Measurements from ENCODE around the gene KCTD11.
A peak's percentile ranks its signal among the peaks of the same experiment; 100 is the strongest.
"Not testable (repeated sequence)": the region's sequence is repeated elsewhere in the genome, so short reads cannot be mapped to it uniquely, and the experiment has no call there.

KCTD11 gene

GRCh38 chr17:7343250-7343649 lies 8.7 kb upstream of the KCTD11 start:
- DNase-seq (ENCODE audit: low read depth in 1 of 2, low spot score in 1 of 2): no peak

DNA sequence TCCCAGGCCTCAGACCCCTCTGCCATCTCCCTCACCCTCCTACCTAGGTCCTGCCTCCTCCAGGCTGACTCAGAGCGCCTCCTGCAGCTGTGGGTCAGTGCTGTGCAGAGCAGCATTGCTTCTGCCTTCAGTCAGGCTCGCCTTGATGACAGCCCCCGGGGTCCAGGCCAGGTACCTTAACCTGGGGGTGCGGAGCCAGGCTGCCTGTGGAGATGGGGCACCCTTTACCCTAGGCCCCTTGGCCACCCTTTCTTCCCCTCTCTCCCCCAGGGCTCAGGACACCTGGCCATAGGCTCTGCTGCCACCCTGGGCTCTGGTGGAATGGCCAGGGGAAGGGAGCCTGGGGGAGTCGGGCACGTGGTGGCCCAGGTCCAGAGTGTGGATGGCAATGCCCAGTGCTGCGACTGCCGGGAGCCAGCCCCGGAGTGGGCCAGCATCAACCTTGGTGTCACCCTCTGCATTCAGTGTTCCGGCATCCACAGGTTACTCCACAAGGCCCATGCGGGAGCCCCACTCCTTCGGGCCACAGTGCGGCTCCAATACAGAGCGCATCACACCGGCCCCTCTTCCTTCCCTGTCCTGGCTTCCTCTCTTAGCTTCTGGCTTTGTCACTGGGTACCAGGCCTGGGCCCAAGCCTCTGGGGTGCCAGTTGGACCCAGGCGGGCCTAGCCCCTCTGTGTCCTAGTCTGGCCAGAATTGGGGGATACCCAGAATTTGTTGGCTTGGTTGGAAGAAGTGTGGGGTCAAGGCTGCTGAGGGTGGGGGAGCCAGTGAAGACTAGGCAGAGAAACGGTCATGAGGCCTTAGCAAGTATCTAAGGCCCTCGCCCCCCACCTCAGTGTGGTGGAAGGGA lies 5.0 kb upstream of the KCTD11 start:
- DNase-seq (ENCODE audit: low read depth in 1 of 2, low spot score in 1 of 2): no peak

DNA sequence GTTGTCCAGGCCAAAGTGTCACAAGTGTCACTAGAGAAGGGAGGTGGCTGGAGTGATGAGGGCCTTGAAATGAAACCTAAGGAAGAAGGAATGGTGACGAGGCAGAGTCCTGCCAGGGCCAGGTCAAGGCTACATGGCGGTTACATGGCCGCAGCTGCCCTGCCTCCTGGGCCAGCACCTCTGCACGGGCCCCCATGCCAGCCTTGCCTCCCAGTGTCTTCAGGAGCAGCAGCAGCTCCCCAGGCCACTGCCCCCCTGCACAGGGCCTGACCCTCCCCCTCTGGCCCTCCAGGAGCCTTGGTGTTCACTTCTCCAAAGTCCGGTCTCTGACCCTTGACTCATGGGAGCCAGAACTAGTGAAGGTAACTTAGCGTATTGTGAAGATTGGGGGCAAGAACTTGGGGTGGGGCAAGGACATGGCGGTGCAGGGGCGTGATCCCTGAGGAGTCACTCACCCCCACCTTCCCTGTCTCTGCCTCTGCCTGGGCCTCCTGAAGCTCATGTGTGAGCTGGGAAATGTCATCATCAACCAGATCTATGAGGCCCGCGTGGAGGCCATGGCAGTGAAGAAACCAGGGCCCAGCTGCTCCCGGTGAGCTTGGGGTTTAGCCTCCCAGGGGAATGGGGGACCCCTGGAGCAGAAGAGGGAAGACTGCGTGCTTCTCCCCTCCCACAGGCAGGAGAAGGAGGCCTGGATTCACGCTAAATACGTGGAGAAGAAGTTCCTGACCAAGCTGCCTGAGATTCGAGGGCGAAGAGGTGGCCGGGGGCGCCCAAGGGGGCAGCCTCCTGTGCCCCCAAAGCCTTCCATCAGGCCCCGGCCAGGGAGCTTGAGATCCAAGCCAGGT lies 4.1 kb upstream of the KCTD11 start:
- no peak for DNase-seq (ENCODE audit: low read depth in 1 of 2, low spot score in 1 of 2)

- DNase-seq (ENCODE audit: low read depth in 1 of 2, low spot score in 1 of 2): no peak
Observed at GRCh38 chr17:7348478-7349242, 3.3 kb upstream of the KCTD11 start.

DNA sequence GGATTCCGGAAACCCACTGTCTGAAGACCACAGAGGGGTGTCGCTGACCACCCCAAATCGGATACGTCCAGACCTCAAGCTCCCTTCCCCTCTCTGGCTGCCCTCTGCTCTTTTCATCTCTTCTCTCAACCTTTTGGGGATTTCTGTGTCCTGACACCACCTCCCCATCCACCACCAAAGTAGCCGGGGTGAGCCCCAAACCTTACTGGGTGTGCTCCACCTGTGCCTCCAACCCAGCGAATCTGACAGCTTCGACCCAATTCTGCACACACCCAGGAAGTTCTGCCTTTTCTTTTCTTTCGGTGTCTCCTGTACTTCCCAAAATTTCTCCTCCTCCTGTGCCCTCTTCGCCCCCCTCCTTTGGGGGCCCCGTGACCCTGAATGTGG lies 534 bp downstream of the KCTD11 start:
- DNase-seq (ENCODE audit: low read depth in 1 of 2, low spot score in 1 of 2): no peak

- no peak for DNase-seq (ENCODE audit: low read depth in 1 of 2, low spot score in 1 of 2)
Observed at GRCh38 chr17:7352910-7353635, 1.1 kb downstream of the KCTD11 start.

- DNase-seq (ENCODE audit: low read depth in 1 of 2, low spot score in 1 of 2): no peak
Observed at GRCh38 chr17:7354262-7354843, 2.4 kb downstream of the KCTD11 start.

- no peak for DNase-seq (ENCODE audit: low read depth in 1 of 2, low spot score in 1 of 2)
Observed at GRCh38 chr17:7355053-7355452, 3.1 kb downstream of the KCTD11 start, which contains the start of gene TMEM95. Gene TMEM95 (plus strand): TSS chr17:7355156. CDS start chr17:7355205, 49 bp downstream.

- DNase-seq (ENCODE audit: low read depth in 1 of 2, low spot score in 1 of 2): no peak
Observed at GRCh38 chr17:7355573-7355972, 3.6 kb downstream of the KCTD11 start.

GRCh38 chr17:7356072-7356549 lies 4.1 kb downstream of the KCTD11 start:
- DNase-seq (ENCODE audit: low read depth in 1 of 2, low spot score in 1 of 2): peak; percentile 72 to 73

DNA sequence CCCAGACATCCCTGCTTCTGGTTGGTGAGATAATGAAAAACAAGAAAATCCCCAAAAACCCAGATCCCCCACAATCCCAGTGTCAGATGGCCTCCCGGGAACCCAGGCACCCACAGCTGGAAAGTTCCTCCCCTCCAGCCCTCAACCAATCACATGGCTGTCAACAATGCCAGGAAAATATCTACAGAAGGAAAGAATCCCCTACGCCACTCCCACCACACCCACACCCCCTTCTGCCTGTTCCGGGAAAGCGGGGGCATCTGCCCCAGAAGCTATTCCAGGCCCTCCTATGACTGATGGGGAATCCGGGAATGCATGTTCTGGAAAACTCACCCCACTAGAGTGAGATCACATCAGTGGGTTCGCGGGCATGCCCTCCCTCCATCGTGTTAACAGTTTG lies 4.8 kb downstream of the KCTD11 start:
- no peak for DNase-seq (ENCODE audit: low read depth in 1 of 2, low spot score in 1 of 2)

DNA sequence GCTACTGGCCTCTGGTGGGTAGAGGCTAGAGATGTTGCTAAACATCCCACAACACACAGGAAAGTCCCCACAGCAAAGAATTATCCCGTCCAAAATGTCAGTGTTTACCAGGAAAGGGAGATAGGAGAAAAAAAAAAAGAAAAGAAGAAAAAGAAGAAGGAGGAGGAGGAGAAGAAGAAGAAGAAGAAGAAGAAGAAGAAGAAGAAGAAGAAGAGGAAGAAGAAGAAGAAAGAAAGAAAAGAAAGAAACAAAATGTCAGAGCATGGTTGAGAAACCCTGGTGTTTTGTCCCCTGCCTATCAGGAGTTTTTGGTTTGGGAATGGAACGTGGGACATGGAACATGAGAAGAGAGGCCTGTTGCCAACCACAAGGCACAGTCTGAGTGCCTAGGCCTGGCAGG lies 5.4 kb downstream of the KCTD11 start:
- no peak for DNase-seq (ENCODE audit: low read depth in 1 of 2, low spot score in 1 of 2)

DNA sequence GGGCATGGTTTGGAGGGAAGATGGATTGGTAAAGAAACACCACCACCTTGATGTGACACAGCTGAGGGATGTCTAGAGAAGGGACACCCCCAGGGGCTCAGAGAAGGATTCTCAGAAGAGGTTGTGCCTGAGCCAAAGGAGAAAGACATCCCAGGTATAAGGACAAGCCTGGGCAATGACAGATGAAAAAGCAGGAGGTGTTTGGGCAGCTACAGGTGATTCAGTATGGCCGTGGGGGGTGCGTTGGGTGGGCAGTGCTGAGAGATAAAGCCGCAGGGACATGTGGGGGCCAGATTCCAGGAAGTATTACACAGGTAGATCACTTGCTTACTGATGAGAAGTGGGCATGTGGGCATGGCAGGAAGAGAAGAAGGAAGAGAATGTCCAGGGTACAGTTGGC lies 9.9 kb downstream of the KCTD11 start:
- no peak for DNase-seq (ENCODE audit: low read depth in 1 of 2, low spot score in 1 of 2)

- DNase-seq (ENCODE audit: low read depth in 1 of 2, low spot score in 1 of 2): no peak
Observed at GRCh38 chr17:7363311-7363710, 11.3 kb downstream of the KCTD11 start.

- DNase-seq (ENCODE audit: low read depth in 1 of 2, low spot score in 1 of 2): not testable (repeated sequence)
Observed at GRCh38 chr17:7365963-7366362, 14.0 kb downstream of the KCTD11 start.

DNA sequence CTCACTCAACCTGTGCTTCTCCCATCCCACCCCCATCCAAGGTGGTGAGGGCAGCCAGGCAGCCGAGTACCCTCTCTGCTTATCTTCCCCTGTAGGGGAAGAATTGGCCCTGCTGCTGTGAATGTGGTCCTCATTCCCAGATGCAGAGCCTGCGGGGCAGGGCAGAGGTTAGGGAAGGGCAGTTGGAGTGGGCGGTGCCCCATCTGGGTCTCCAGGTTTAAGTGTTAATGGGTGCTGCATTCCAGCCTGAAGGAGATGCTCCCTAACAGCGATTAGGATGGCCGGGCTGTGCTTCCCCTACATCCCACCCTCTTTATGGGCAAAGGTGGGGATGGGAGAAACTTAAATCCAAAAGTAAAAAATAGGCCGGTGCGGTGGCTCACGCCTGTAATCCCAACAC lies 15.1 kb downstream of the KCTD11 start:
- DNase-seq (ENCODE audit: low read depth in 1 of 2, low spot score in 1 of 2): no peak

DNA sequence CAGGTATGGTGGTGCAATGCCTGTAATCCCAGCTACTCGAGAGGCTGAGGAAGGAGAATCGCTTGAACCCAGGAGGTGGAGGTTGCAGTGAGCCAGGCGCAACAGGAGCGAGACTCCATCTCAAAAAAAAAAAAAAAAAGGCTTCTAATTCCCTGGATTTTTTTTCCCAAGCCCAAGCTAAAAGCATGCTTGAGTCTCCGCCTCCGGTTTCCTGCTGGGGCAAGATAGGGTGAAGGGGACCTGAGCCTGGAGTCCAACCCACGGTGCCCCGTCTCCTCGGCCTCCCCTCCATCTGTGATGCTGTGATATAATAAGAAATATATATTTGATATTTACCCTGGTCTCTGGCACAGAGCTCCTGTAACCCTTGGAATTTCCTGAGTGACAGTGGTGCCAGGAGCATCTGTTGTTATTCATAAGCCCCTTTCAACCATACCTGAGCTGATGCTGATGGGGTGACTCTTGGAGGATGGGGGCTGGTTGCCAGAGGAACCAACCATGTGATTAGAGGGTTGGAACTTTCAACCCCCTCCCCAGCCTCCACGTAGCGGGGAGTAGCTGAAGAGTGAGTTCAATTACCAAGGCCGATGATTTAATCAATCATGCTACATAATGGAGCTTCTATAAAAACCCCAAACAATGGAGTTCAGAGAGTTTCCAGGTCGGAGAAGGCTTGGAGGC lies 16.1 kb downstream of the KCTD11 start:
- no peak for DNase-seq (ENCODE audit: low read depth in 1 of 2, low spot score in 1 of 2)

DNA sequence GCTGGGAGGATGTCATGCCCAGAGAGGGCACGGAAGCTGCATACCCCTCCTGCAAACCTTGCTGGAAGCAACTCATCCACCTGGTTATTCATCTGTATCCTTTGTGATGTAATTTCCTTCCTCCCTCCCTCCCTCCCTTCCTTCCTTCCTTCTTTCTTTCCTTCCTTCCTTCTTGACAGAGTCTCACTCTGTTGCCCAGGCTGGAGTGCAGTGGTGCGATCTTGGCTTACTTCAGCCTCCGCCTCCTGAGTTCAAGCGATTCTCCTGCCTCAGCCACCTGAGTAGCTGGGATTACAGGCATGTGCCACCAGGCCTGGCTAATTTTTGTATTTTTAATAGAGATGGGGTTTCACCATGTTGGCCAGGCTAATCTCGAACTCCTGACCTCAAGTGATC lies 16.6 kb downstream of the KCTD11 start:
- not testable (repeated sequence) for DNase-seq (ENCODE audit: low read depth in 1 of 2, low spot score in 1 of 2)

- no peak for DNase-seq (ENCODE audit: low read depth in 1 of 2, low spot score in 1 of 2)
Observed at GRCh38 chr17:7369825-7370224, 17.9 kb downstream of the KCTD11 start.

- DNase-seq (ENCODE audit: low read depth in 1 of 2, low spot score in 1 of 2): no peak
Observed at GRCh38 chr17:7370853-7371252, 18.9 kb downstream of the KCTD11 start.
